ENCODE results near the gene CCSER1.
"Not testable (repeated sequence)": the region's sequence is repeated elsewhere in the genome, so short reads cannot be mapped to it uniquely, and the experiment has no call there.

Gene CCSER1

DNA sequence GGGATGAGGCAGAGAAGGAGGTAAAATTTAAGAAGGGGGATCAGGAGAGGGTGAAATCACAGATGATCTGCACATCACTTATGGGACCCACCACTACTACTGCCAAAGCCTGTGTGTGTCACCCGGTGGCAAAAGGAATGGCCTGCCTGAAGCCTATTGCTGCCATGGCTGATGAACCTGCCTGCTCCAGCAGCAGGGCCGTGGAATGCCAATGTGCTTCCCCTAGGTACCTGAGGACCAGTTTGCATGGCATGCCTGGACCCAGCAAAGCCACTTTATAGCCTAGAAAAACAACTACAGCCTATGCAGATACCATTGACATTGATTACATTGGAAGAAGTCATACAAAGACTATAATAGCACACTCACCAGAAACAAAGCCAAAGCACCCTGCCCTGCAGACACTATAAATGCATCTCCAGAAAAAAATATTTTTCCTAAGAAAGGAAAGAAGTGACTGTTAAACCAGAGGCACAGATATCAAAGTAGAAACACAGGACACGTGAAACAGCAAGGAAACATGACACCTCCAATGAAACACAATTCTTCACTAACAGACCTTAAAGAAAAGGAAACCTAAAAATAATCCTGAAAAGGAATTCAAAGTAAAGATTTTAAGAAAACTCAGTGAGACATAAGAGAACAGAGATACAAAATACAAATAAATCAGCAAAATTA, 1495.9 kb downstream of the CCSER1 start:
- no peak for DNase-seq

DNA sequence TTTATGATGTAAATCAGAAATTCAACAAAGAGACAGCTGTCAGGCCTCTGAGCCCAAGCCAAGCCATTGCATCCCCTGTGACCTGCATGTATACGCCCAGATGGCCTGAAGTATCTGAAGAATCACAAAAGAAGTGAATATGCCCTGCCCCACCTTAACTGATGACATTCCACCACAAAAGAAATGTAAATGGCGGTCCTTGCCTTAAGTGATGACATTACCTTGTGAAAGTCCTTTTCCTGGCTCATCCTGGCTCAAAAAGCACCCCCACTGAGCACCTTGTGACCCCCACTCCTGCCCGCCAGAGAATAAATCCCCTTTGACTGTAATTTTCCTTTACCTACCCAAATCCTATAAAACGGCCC, 1496.4 kb downstream of the CCSER1 start:
- not testable (repeated sequence) for DNase-seq

DNA sequence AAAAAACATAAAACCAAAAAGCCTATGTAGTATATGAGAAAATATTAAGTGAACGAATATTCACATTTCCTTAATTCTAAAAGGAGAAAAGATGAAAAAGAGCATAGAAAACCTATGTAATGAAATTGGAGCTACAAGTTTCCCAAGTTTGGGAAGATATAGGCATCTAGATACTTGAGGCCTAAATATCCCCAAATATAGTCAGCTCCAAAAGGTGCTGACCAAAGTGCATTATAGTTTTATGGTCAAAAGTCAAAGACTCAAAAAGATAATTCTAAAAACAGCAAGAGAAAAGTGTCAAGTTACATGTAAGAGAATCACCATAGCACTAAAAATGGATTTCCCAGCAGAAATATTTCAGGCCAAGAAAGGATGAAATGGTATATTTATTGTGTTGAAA, 1502.9 kb downstream of the CCSER1 start:
- no peak for DNase-seq

GRCh38 chr4:91630764-91631163, 1503.6 kb downstream of the CCSER1 start:
- DNase-seq = no peak

DNA sequence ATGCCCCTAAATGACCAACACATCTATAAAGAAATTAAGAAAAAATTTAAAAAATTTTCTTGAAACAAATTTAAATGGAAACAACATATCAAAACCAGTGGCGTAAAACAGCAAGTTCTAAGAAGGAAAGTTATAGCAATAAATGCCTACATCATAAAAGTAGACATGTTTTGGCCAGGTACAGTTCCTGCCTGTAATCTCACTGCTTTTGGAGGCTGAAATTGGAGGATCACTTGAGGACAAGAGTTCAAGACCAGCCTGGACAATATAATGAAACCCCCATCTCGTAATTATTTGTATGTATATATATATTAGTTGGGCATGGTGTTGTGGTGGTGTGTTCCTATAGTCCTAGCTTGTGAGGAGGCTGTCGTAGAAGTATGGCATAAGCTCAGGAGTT, 1504.1 kb downstream of the CCSER1 start:
- DNase-seq = no peak

GRCh38 chr4:91636083-91636482, 1508.9 kb downstream of the CCSER1 start:
- DNase-seq = no peak
